GM11168 (cell line): ENCODE data around the gene PPARD.
"Not testable (repeated sequence)": the region's sequence is repeated elsewhere in the genome, so short reads cannot be mapped to it uniquely, and the experiment has no call there.

Experiments used
- in situ Hi-C: fragments of 300-500 bp; cut with MboI; formaldehyde crosslinking; loops from one replicate; pipeline ENCODE4 v1.12.0; 2022; ENCODE audit warnings: low sequenced_read_pairs; ENCODE audit not compliant: unreplicated experiment

Gene PPARD

DNA sequence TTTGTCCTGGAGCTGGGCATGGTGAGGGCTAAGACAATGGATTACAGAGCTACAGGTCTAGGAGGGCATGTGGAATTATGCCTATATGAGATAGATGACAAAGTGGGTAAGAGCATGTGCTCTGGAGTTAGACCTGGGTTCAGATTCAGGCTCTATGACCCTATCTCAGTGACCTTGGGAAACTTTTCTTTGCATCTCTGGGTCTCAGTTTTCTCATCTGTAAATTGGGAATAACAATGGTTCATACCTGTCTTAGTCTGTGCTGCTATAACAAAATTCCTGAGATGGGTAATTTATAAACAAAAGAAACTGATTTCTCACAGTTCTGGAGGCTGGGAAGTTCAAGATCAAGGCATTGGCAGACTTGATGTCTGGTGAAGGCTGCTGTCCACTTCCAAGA lies 30.3 kb downstream of the PPARD start:
- in situ Hi-C loops, result no loop called here

DNA sequence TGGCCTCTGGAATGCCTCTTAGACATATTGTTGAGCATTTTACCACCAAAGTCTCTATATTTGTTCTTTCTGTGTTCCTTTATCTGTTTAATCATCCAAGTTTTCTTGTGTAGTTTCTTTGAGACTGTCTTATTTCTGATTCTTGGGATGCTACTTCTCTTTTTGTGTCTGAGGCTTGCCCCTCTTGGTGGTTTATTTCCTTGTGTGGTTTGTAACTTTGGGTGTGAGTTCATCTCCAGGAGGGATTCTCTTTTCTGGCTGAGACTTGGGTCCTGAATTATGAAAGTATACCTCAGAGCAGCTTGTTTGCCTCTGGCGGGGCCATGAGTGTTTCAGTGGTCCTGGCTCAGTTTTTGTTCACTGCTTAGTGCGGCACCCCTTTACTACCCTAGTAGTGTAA lies 33.9 kb downstream of the PPARD start:
- in situ Hi-C loops, result no loop called here

GRCh38 chr6:35377002-35377401 lies 34.6 kb downstream of the PPARD start:
- in situ Hi-C loops, result no loop called here

- in situ Hi-C loops, result no loop called here
Observed at GRCh38 chr6:35378261-35378660, 35.9 kb downstream of the PPARD start.

DNA sequence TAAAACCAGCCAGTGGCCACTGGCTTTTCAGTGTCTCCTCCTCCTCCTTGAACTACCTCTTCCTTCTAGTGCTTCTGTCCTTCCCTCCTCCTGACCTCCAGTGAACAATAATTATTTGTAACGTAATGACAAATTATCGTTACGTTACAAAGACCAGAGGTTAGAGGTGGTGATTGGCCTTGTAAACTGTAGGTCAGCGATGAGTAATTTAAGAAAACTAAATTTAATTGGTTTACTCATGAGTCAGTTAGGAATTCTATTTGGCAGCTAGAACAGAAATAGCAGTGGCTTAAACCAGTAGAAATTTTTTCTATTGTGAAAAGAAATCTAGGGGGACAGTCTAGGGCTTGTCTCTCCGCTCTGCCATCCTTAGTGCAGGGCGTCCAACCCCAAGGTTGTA lies 38.8 kb downstream of the PPARD start:
- in situ Hi-C loops, result no loop called here

DNA sequence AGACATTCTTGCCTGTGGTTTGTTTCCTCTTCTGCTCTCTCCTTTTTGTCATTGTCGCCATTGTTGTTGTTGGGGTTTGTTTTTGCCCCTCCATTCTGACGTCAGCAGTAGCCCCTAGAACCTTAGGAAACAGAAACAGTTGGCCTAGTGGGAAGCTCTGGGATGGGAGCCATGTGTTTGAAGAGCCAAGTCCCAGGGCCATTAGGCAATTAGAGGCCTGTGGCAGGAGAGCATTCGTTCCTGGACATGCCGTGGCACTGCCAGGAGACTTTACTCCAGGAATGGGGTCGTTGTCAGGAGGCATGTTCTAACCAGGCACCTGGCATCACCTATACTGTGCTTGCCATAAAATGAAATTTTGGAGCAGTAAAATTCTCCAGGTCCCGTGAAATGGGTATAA lies 39.7 kb downstream of the PPARD start:
- in situ Hi-C loops, result no loop called here

DNA sequence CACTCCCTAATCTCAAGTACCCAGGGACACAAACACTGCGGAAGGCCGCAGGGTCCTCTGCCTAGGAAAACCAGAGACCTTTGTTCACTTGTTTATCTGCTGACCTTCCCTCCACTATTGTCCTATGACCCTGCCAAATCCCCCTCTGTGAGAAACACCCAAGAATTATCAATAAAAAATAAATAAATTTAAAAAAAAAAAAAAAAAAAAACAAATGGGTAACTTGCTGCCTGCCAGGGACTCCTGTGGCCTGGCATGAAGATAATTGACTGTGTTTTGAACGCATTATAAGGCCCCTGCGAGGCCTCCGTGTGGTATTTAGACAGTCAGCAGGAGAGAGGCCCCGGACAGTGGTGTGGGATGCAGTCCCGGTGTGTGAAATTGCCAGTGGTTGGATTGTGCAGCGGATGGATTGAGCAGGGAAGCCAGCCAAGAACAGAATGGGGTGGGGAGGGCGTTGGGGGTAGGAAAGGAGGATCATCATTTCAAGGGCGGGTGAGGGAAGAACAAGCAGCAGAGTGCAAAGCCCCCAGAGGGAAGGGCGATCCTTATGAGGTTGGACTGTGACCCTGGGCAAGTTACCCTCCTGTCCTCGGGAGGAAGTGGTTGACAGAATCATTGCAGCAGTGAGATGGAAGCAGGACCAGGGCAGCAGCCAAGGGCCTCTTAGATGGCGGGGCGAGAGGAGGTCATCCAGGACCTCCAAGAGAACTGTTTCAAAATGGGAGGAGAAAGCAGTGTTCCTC lies 43.3 kb downstream of the PPARD start:
- in situ Hi-C loops, result no loop called here

- in situ Hi-C loops, result no loop called here
Observed at GRCh38 chr6:35386989-35387388, 44.6 kb downstream of the PPARD start.

DNA sequence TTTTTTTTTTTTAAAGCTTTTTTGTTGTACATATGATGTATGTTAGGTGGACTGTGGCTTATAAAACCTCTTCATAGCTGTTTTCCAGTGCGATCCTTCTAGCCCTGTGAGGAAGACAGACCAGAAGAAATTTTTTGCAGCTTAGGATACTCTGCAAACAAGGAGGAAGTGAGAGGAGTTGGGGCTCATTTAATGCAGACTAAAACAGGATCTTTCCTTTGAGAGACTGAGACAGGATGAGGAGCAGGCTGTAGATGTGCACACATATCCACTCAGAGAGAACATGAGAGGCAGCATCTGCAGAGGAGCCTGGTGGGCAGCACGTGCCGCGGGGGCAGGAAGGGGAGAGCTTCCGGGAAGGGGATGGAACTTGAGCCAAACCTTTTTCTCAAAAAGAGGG lies 45.7 kb downstream of the PPARD start:
- in situ Hi-C loops, result no loop called here

DNA sequence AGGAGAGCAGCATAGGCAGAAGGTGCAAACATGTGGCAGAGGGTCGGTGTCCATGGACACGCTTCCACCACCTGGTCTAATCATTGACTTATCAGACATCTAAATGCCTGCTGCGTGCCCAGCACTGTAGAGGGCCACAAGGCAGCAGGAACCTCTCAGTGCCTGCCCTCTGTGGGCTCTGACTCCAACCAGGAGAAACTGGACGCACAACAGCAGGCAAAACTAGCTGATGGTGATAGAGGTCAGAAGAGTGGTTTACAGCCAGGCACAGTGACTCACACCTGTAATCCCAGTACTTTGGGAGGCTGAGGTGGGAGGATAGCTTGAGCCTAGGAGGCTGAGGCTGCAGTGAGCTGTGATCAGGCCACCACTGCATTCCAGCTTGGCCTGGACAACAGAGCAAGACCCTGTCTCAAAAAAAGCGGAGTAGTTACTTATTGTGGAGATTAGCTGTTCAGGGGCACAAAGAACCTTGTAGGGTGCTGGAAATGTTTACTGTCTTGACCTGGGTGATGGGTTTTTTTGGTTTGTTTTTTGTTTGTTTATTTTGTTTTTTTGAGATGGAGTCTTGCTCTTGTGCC lies 46.5 kb downstream of the PPARD start:
- in situ Hi-C loops, result no loop called here

GRCh38 chr6:35389386-35389785 lies 47.0 kb downstream of the PPARD start:
- in situ Hi-C loops, result not testable (repeated sequence)

DNA sequence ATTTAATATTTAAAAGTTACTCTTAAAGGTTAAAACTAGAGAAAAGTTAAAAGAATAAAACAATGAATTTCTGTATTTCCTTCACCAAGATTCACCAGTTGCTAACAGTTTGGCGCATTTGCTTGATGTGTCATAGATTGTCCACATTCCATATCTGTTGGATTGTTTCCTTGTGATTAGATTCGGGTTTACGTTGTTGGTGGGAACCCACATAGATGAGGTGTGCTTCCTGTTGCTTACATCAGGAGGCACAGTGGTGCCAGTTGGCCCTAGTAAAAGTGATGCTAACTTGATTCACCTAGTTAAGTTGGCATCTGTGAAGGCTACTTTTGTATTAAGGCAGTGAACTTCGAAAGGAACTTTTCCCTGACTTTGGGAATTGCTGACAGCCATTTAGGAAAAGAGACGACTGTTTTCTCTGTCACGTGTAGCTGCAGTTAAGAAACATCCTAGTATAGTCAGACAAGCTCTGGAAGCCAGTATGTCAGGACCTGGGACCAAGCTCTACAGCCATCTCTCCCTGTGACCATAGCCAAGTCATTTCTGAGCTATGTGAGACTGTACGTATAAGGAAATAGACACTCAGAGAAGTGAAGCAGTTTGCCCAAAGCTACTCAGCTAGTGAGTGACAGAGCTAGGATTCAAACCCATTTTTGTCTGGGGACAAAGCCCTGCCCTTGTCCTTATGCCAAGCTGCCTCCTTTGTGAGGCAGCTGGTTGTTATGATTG lies 49.0 kb downstream of the PPARD start:
- in situ Hi-C loops, result no loop called here

DNA sequence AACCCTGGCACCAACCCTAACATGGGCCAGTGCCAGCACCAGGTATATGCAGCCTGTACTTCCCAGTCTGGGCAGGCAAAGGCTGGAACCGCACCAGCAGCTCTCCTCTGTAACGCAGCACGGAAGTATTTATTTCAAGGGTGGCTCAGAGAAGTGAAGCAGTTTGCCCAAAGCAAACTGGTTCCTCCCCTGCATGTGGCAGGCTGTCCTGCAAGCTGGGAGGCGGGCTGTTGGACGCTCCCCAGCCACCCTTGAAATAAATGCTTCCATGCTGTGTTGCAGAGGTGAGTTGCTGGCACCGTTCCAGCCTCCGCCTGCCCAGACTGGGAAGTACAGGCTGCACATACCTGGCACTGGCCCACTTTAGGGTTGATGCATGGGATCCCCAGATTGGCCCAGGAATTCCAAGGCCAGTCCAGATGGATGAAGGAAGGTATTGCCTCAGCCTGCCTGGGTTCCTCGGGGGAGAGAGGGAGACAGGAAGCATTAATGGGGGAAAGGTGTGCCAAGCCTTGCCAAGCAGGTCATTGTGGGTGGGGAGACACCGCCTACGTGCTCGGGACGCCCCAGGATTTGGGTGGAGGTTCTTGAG lies 49.8 kb downstream of the PPARD start:
- in situ Hi-C loops, result no loop called here

DNA sequence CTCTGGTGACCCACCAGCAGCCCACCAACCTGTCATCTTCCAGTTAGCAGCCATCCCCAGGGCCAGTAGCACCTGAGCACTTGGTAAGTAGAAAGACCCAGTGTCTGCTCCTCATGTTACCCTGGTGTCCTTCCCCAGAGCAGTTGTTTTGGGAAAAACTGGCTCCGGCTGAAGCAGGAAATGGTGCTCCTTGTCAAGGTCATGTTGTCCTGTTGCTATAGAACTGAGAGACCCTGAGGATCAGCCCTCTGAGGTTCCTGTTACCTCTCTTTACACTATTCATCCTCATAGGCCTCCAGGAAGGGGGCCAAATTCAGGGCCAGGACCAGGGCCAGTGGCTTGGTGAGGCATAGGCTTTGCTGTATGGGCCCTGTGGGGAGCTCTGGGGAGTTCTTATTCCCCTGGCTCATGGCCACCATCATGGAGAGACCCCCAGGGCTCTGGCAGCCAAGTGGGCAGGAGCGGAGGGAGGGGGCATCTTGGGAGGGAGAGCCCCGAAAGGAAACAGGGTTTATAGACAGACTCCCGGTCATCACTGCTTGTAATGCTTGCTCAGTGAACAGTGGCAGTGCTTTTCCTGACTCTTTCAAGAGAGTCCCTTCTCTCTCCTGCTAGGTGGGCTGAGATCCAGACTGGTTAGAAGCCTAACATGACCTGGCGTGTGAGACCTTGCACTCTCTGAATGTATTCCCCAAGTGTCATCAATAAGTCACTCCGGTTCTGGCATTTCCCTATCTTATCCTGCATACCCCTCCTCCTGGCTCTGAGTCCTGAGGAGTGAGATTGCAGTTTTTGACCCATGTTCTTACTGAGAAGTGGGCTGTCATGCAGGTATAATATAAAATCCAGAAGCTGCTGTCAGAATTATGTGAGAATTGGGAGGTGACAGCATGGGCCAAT lies 50.7 kb downstream of the PPARD start:
- in situ Hi-C loops, result no loop called here

GRCh38 chr6:35396991-35397390 lies 54.6 kb downstream of the PPARD start:
- in situ Hi-C loops, result no loop called here

- in situ Hi-C loops, result no loop called here
Observed at GRCh38 chr6:35397806-35398418, 55.6 kb downstream of the PPARD start.

GRCh38 chr6:35398526-35398925 lies 56.2 kb downstream of the PPARD start:
- in situ Hi-C loops, result no loop called here

DNA sequence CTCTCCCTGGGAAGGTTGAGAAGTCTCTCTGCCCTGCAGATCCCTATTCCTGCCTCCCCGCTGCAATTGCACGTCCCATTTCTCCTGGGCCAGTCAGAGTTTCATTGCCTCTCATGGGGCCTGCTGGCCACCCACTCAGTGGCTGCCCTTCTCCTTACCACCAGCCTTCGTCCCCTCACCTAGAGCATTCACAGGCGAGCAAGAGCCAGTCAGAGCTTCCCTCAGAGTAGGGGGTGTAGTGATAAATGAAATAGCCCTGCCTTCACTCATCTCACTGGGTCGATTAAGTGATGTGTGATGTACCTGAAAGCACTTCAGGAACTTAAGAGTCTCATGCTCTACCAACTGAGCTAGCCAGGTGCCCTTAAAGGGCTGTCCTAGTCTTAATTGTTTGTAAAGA lies 57.8 kb downstream of the PPARD start:
- in situ Hi-C loops, result no loop called here

- in situ Hi-C loops, result no loop called here
Observed at GRCh38 chr6:35400901-35401311, 58.5 kb downstream of the PPARD start.

GRCh38 chr6:35401514-35401913 lies 59.2 kb downstream of the PPARD start:
- in situ Hi-C loops, result no loop called here
